ENCODE results near the gene ARRDC4. TPM values are rescaled to one million over a fixed set of nuclear protein-coding genes. Genes with fewer than 3 reads are reported as not detected.

Gene ARRDC4
- polyA plus RNA-seq, 1 donor, result 30.2 TPM

DNA sequence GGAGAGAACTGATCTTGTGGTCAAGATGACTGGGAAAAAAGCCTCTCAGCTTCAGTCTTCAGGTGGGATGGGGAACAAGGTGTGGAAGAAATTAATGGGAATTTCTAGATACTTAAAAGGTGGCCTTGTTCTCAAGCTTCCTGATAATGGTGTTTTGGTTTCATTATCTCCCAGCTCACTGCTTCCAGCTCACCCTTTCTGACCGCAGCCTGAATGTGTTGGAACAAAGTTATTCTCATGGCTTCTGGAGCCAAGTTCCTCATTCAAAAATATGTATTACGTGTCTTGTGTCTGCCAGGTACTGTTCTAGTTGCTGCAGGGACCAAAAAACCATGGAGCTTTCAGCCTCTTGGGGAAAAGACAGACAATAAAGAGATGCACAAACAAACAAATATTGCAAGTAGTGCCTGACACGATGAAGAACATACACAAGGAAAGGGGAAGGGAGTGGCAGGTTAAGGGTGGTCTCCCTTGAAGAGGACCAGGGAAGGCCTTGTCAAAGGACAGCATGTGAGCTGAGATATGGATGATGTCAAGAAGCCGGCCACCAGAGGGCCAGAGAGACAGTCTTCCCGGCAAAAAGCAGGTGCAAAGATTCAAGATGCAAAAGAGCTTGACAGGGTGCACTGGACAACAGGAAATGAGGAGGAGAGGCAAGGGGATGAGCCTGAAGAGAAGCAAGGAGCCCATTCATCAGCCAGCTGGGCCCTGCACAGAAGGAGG, 35.5 kb downstream of the ARRDC4 start:
- DNase-seq, result peak; percentile 30

DNA sequence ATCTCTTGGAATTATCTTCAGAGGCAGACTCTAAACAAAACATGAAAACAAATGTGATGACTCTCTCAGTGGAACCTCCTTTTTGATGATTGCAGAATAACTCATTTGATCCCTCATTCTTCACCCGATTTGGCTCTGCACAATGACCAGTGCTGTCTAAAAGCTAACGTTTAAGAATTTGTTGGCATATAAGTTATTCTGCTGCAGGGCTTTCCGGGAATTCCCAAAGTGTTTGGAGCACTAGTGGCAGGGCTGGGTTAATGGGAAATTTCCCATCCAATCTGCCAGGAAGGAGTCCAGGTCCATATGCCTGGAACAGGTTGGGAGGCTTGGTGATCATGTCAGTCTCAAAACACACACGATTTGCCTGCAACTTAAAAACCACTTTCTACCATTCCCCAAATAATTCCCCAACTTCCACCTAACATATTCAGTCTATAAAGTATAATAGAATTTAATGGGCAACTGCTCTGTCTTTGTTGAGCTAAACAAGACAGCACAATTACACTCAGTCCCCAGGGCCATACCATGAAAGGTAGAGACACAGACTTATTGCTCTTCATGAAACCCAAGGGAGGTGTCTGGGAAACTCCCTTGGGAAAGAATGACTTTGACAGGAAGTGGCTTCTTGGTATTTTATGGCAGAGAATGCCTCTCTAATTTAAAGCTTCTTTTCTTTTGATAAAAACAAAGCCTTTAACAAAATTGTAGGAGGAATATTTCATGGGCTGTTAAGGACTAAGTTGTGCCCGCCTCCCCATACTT, 38.0 kb downstream of the ARRDC4 start:
- no peak for DNase-seq

DNA sequence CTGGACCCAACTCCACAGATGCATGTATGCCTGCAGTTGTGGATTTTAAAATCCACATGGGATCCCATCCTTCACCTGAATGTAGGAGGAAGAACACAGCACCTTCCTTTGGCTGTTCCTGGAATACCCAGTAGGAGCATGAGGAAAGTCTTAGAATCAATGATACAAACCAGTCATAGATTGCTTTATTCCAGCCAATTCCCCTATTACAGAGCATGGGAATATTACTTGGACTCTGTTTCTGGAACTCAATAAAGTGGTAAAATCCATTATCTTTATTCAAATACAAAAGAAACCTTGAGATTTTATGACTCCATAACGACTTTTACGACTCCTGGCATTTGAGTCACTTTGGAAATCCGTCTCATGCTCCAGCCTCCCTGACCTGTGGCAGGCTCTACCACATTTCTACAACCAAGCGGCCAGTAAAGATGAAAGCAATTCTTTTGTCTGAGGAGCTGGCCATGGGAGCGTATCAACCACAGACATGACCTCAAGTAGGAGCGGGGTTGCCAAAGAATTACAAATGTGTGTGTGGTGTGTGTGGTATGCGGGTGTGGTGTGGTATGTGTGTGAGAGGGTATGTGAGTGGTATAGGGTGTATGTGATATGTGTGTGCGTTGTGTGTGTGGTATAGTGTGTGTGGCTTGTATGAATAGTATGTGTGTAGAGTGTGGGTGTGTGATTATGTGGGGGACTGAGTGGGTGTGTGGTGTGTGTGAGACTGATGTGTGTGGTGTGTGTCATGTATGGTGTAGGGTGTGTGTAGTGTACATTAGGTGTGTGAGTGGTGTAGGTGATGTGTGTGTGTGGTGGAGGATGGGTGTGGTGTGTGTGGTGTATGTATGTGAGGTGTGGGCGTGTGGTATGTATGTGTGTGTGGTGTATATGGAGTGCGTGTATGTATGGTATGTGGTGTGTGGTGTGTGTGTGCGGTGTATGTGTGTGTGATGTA, 40.0 kb downstream of the ARRDC4 start:
- DNase-seq, result no peak

DNA sequence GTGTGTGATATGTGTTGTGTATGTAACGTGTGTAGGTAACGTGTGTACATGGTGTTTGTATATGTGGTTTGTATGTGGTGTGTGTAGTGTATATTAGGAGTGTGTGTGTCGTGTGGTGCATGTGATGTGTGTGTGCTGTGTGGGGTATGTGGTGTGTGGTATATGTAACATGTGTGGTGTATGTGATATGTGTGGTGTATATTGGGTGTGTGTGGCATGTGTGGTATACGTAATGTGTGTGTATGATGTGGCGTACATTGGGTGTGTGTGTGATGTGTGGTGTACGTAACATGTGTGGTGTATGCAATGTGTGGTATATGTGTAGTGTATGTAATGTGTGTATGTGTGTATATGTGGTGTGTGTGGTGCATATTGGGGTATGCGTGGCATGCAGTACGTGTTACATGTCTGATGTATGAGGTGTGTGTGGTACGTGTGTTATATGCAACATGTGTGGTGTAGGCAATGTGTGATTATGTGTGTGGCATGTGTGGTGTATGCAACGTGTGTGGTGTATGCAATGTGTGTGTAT, 41.2 kb downstream of the ARRDC4 start:
- no peak for DNase-seq

DNA sequence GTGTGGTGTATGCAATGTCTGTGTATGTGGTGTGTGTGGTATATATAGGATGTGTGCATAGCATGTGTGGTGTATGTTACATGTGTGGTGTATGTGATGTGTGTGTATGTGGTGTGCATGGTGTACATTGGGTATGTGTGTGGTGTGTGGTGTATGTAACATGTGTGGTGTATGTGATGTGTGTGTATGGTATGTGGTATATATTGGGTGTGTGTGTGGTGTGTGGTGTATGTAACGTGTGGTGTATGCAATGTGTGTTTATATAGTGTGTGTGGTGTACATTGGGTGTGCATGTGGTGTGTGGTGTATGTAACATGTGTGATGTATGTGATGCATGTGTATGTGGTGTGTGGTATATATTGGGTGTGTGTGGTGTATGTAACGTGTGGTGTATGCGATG, 41.9 kb downstream of the ARRDC4 start:
- DNase-seq, result no peak

DNA sequence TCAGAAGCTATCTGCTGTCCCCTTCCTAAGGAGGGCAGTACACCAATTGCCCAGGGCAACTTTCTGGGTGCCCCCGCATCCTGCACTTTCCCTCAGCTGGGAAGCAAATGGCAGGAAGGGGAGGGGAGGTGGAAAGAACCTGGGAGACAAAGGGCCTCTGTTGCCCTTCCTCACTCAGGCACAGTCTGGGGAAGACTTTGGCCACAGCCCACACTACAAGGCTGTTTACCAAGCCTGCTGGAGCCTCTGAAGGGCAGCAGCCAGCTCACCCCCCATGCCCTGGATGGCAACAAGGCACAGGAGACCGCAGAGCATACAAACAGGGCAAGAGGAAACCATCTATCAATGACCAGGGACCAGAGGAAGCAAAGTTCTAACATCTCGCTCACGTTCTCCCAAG, 42.4 kb downstream of the ARRDC4 start:
- no peak for DNase-seq

DNA sequence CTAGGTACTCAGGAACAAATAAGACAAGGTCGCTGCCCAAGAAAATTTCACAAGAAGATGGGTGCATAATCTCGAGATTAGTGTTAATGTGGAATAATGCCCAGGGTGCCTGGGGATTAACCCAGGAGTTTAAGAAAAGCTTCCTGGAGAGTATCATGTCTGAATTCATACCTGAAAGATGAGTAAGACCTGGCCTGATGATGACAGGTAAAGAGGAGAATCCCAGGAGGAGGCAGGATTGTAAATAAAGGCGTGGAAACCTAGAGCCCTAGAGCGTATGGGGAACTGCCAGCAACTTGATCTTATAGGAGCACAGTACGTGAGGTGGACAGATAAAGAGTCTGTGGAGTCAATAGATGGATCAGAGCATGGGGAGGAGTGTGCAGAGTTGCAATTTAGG, 43.0 kb downstream of the ARRDC4 start:
- DNase-seq, result no peak

DNA sequence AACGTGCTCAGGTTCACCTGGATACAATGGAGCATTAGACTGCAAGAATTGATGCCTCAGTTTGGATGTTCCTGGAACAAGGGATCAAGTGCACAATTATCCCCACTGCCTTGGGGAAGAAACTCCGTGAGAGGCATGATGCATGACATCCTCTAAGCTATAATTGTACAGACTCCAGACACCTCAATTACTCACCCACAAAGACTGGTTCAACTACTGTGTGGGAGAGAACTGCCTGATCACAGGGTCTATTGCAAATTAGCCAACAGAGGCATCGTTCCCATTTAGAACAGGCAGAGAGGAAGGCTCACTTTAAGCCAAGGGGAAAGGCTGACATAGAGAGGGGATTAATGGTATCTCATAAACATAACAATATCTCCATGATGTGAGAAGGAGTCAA, 43.5 kb downstream of the ARRDC4 start:
- no peak for DNase-seq

DNA sequence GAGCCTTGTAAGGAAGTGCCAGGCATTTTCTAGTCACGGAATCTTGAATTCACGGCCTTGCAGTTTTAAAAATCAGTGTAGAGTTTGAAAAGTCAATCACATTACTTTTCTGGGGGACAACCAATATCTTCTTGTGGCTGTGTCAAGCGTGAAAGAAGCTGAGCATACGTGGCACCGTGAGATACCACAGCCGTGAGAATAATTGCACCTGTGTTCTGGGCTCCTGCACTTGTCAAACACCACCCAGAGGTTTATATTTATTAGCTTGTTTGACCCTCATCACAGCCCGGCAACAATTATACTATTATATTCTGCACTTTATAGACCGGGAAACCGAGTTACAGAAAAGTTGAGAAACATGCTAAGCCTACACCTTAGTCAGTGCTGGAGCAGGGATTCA, 45.2 kb downstream of the ARRDC4 start:
- no peak for DNase-seq

DNA sequence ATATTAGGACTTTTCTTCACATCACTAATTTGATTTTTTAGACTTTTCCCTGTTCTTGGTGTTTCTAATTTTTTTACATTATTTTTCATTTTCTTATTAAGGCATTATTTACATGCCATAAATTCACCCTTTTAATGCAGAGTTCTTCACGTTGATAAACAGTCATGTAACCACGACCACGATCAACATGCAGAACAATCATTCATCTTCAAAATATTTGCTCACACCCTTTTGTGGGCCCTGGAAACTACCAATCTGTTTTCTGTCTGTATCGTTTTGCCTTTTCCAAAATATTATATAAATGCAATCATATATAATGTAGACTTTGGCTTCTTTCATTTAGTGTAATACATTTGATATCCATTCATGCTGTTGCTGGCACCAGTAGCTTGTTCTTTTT, 48.7 kb downstream of the ARRDC4 start:
- DNase-seq, result no peak

DNA sequence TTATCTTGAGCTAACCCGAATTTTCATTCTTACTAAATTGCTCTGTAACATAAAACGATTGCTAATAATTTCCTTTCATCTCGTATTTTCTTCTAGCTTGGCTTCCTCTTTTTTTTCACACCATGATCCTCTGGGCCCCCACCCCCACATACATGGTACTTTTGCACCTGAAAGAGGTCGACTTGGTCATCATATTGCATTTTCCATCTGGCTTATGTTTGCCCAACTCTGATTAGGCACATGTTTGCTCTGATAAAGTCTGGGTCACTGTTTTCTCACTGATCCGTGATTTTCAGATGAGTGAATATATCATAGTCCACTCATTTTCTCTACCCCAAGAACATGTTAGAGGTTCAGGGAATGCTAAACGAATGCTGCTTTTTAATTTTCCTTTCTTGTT, 49.5 kb downstream of the ARRDC4 start:
- DNase-seq, result no peak

DNA sequence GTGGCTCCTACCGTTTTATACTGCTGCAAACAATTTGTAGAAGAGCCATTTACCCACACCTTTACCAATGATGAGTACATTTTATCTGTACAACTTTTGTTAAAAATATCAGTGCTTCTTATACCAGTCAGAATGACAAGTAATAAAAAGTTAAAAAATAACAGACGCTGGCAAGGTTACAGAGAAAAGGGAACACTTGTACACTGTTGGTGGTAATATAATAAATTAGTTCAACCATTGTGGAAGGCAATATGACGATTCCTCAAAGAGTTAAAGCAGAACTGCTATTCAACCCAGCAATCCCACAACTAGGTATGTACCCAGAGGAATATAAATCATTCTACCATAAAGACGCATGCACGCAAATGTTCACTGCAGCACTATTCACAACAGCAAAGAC, 51.9 kb downstream of the ARRDC4 start:
- DNase-seq, result no peak

DNA sequence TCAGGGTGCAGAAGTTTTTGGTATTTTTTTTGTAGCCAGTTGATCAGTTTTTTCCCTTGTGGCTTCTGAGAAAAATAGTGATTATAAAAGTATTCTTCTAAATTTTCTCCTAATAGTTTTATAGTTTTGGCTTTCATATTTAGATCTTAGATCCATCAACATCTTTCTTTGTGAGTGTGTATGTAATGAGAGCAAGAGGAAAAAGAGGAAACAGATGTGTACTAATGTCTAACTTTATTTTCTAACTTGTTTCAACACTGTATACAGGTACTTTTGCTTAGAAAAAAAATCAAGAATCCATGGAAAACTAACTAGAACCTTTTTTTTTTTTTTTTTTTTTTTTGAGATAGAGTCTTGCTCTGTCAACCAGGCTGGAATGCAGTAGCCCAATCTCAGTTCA, 53.1 kb downstream of the ARRDC4 start:
- DNase-seq, result no peak

DNA sequence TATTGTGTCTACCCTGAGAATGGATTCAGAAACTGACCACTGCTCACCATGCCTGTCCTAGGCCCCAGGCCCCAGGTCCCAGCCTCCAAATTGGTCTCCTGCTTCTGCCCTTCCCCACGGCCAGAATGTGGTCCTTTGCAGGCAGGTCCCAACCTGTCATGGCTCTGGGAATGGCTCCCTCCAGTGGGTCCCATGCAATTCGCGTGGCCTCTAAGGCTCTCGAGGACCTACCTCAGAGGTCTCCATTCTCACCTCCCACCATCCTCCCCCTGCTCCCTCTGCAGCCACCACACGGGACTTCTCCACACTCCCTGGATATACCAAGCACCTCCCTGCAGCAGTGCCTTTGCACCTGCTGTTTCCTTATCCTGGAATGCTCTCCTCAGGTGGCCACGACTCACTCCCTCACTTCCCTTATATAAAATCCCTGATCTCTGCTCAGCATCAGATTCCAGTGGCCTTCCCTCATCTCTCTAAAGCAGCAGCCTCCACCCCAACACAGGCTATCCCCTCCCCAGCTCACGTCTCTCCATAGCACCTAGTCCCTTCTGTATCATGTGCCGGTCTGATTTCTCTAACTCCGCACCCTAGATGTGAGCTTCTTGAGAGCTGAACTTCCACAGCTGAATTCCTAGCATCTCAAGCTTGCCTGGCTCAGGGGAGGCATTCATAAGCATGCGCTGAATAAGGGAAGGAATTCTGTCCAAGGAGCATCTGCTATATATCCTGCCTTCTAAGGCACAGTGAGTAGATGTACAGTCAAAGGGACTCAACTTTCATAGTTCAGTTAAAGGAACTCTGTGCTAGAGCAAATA, 56.9 kb downstream of the ARRDC4 start:
- DNase-seq, result no peak

DNA sequence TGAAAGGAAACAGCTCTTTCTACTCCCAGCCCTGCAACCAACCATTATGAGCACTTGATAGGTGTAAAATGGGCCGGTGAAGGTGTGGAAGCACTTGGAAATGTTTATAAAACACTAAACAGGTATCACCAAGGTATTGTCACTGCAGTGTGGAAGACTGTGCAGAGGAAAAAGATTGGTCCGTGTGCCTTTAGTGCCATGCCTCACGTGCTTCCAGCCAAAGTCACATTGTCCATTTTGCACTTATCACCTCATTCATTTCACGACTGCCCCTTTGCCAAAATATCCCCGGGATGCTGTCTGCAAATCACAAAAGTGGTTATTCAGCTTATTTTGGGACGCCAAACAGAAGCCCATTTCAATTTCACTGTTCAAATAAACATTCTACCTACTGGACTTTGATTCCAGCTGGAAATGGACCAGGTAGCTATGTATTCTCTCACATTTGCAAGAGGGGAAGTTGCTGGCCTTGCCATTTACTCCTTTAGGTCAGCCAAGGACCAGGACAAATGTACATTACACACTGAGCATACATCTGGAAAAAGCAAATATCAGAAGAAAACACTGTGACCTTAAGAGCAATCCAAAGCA, 58.4 kb downstream of the ARRDC4 start:
- DNase-seq, result no peak
